GM12878 (cell line): ENCODE results near the gene MT1E. TPM values are rescaled to one million over a fixed set of nuclear protein-coding genes. Genes with fewer than 3 reads are reported as not detected.

ENCODE experiments used
- ATAC-seq: fragments of 200-7000 bp; cut with Tn5 transposase; 3 replicates; pipeline ENCODE4 v1.9.1; 2020; ENCODE audit warnings: mild to moderate bottlenecking, moderate library complexity
- BruUV-seq: library from RNA; stranded (reverse); fragments of 400-500 nt; replicated peaks from 2 replicates; lab custom pipeline; 2021; lab: Mats Ljungman, UMichigan
- CTCF ChIA-PET: fragments of 300-600 bp; sonication (Branson Sonifier 250); formaldehyde crosslinking; extraction: SDS; loops from one replicate; lab custom pipeline; 2021; ENCODE audit warnings: inconsistent platforms; lab: Yijun Ruan, JAX
- POLR2A ChIA-PET: fragments of 350-600 bp; formaldehyde crosslinking; extraction: SDS; loops from one replicate; lab custom pipeline; 2021; ENCODE audit warnings: inconsistent platforms; lab: Charles Lee
- RAD21 ChIA-PET: fragments of 300-600 bp; sonication (Branson Sonifier 250); formaldehyde crosslinking; loops from one replicate; lab custom pipeline; 2023; ENCODE audit warnings: antibody characterized with exemption; ENCODE audit not compliant: unreplicated experiment; lab: Charles Lee
- SMC1A ChIA-PET: fragments of 300-600 bp; sonication (Branson Sonifier 250); formaldehyde crosslinking; loops from one replicate; lab custom pipeline; 2023; ENCODE audit not compliant: unreplicated experiment, uncharacterized antibody; lab: Charles Lee
- DNase-seq: peaks from one replicate; pipeline ENCODE4 v3.0.0-alpha.2; 2011; ENCODE audit warnings: low read depth, low spot score
- FAIRE-seq: peaks from 3 replicates; lab custom pipeline; 2011; peaks lifted over from hg19 to GRCh38; lab: Jason Lieb, UNC
- H2AFZ ChIP-seq: 2 replicates; pipeline ENCODE4 v1.6.0; 2011; ENCODE audit warnings: low read depth, low read length, control low read depth; ENCODE audit not compliant: control insufficient read depth
- H3K27ac ChIP-seq: 2 replicates; pipeline ENCODE4 v1.5.1; 2011; ENCODE audit warnings: control low read depth; ENCODE audit not compliant: control insufficient read depth, insufficient read depth
- H3K27me3 ChIP-seq, 2 experiments: replicated peaks in 1 of 2; 2 replicates each; pipeline versions ENCODE4 v1.6.0 to v1.6.1; 2011; ENCODE audit warnings: low read length in 1 of 2; ENCODE audit not compliant: control insufficient read depth in 2 of 2, insufficient read depth in 2 of 2
- H3K36me3 ChIP-seq, 2 experiments: 2 replicates each; pipeline ENCODE4 v1.5.1; 2011; ENCODE audit warnings: low read length in 1 of 2; ENCODE audit not compliant: control insufficient read depth in 2 of 2, insufficient read depth in 2 of 2
- H3K4me1 ChIP-seq: 2 replicates; pipeline ENCODE4 v1.6.1; 2011; ENCODE audit warnings: mild to moderate bottlenecking, low read length, moderate library complexity, mixed read lengths; ENCODE audit not compliant: control insufficient read depth, insufficient read depth
- H3K4me2 ChIP-seq: 2 replicates; pipeline ENCODE4 v1.6.0; 2011; ENCODE audit warnings: control low read depth; ENCODE audit not compliant: control insufficient read depth, insufficient read depth
- H3K4me3 ChIP-seq: fragments of 200-600 bp; sonication (generic); 2 replicates; pipeline ENCODE4 v1.5.1; 2016
- H3K79me2 ChIP-seq: 2 replicates; pipeline ENCODE4 v1.6.0; 2011; ENCODE audit warnings: low read length; ENCODE audit not compliant: control insufficient read depth, insufficient read depth
- H3K9ac ChIP-seq: 2 replicates; pipeline ENCODE4 v1.8.0; 2011; ENCODE audit warnings: low read length, control low read depth, mixed read lengths; ENCODE audit not compliant: control insufficient read depth, insufficient read depth
- H3K9me3 ChIP-seq: replicated peaks from 3 replicates; pipeline ENCODE4 v1.5.1; 2011; ENCODE audit warnings: mild to moderate bottlenecking, low read length; ENCODE audit not compliant: control insufficient read depth, insufficient read depth
- H4K20me1 ChIP-seq: 2 replicates; pipeline ENCODE4 v1.6.0; 2011; ENCODE audit not compliant: control insufficient read depth, insufficient read depth
- HDAC6 ChIP-seq: fragments of 200-600 bp; sonication (generic); IDR thresholded peaks from one replicate; pipeline ENCODE4 v1.8.0; 2017; ENCODE audit warnings: antibody characterized with exemption; ENCODE audit not compliant: unreplicated experiment
- NR2F1 ChIP-seq: fragments of 450-650 bp; conservative IDR thresholded peaks from 2 replicates; pipeline ENCODE4 v1.6.1; 2017; ENCODE audit warnings: mild to moderate bottlenecking
- WGBS: methylation state at CpG from one replicate; pipeline ENCODE4 v1.1.6; 2016; ENCODE audit warnings: low lambda C conversion rate; ENCODE audit not compliant: insufficient replicate concordance, insufficient coverage; ENCODE audit errors: missing lambda C conversion rate; 5-methylcytosine and 5-hydroxymethylcytosine counted together
- in situ Hi-C: fragments of 300-500 bp; cut with MboI; formaldehyde crosslinking; loops from 9 replicates; pipeline ENCODE4 v1.14.3; 2018; ENCODE audit warnings: mixed read lengths
- intact Hi-C: fragments of 100-400 bp; cut with micrococcal nuclease; formaldehyde crosslinking; loops from one replicate; pipeline ENCODE4 v1.14.2; 2022; ENCODE audit not compliant: unreplicated experiment
- polyA plus RNA-seq, 11 experiments: library from polyadenylated mRNA; depleted of rRNA in 4 of 11; unstranded in 6 of 11; stranded (reverse) in 5 of 11; fragments of >200 nt; fragmentation: Nextera tagmentation in 4 of 11; fragmentation: Illumina TruSeq in 1 of 11; extraction: Ambion mirVana in 4 of 11; extraction: Trizol in 1 of 11; gene quantifications; 1 replicate in 1 of 11; 2 replicates in 10 of 11; pipeline versions ENCODE4 v1.2.1 to v1.2.3, GENCODE V29; 2011 to 2016; ENCODE audit warnings: inconsistent platforms in 2 of 11, missing spikeins in 2 of 11, low read depth in 1 of 11
- total RNA-seq, 4 experiments: library from RNA; depleted of rRNA in 3 of 4; stranded (reverse); fragments of >200 nt in 3 of 4; fragmentation: Illumina TruSeq in 1 of 4; extraction: Trizol in 1 of 4; gene quantifications; 2 replicates each; pipeline versions ENCODE4 v1.2.1 to v1.2.3, GENCODE V29; 2013 to 2021
- TF ChIP-seq, protein P1 (sequence below): fragments of 450-650 bp; IDR thresholded peaks from 2 replicates; pipeline ENCODE4 v1.6.1; 2017; ENCODE audit warnings: mild to moderate bottlenecking, low read depth, inconsistent platforms; ENCODE audit not compliant: poor library complexity, severe bottlenecking
- TF ChIP-seq, protein P2 (sequence below): fragments of 450-650 bp; IDR thresholded peaks from 2 replicates; pipeline ENCODE4 v1.6.1; 2016; ENCODE audit warnings: mild to moderate bottlenecking
- TF ChIP-seq, protein P3 (sequence below): fragments of 150-350 bp; IDR thresholded peaks from 2 replicates; pipeline ENCODE4 v1.6.1; 2014; ENCODE audit warnings: mild to moderate bottlenecking, low read depth, low read length

Gene MT1E
- total and polyA plus RNA-seq, 10 of the 15 experiments (the other 5 are each of a cell fraction or from before 2014, with no cell fraction given): 5.8 to 22.3 (median 16.5) TPM

DNA sequence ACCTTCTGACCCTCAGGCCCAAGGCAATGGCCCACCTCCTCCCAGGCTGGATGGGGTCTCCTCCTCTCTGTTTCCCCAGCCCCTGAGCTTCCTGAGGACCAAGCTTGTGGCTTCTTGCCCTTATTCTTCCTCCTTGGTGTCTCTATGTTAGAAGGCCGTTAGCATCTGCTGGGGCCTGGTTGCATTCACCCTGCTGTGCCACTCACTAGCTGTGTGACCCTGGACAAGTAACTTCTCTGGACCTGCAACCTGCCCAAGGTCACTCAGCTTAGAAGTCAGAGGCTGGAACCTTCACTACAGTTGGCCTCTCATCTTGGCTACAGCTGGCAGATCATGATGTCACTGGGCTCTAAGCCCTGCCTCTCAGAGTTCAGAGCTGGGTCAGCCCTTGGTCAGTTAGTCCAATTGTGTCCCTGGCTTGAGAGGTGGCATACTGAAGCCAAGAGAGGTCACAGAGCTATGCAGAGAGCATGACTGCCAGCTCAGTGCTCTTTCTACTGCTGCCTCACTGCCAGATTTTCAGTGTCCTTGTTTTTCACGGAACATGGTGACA lies 14.2 kb upstream of the MT1E start:
- Histone ChIP-seq H2AFZ (no peak overlapping the region), H3K27me3 (no peaks in the 10 kb centered on the region; a peak in 1 of 4 replicates), H3K36me3 (no peaks in the 10 kb centered on the region), H3K4me3 (no peak overlapping the region), H4K20me1 (no peaks in the 10 kb centered on the region), H3K79me2 (no peaks in the 10 kb centered on the region), H3K4me1 (peaks cover 29% of the 10 kb centered on the region), H3K9ac (no peak overlapping the region), H3K4me2 (no peak overlapping the region), H3K9me3 (no peaks in the 10 kb centered on the region), H3K27ac (no peak overlapping the region)
- intact Hi-C loops (no loop called here), in situ Hi-C loops (no loop called here)
- DNase-seq (no peak), FAIRE-seq (no peak), ATAC-seq (peak; percentile 6)
- 0 out of 2 replicates have a peak, but pooled peaks have one; percentile 16 for TF ChIP-seq NR2F1
- TF ChIP-seq, protein P1, sequence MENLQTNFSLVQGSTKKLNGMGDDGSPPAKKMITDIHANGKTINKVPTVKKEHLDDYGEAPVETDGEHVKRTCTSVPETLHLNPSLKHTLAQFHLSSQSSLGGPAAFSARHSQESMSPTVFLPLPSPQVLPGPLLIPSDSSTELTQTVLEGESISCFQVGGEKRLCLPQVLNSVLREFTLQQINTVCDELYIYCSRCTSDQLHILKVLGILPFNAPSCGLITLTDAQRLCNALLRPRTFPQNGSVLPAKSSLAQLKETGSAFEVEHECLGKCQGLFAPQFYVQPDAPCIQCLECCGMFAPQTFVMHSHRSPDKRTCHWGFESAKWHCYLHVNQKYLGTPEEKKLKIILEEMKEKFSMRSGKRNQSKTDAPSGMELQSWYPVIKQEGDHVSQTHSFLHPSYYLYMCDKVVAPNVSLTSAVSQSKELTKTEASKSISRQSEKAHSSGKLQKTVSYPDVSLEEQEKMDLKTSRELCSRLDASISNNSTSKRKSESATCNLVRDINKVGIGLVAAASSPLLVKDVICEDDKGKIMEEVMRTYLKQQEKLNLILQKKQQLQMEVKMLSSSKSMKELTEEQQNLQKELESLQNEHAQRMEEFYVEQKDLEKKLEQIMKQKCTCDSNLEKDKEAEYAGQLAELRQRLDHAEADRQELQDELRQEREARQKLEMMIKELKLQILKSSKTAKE: no peak
- SMC1A ChIA-PET: interaction anchor here (1.1 to 4.6 kb wide), 7 partner anchors 9 to 90 kb away, joined by 3 to 27 read pairs (median 4); no protein-coding TSS in a partner anchor
- 79% methylated on average over 2 of the region's 2 CpGs for WGBS
- CTCF ChIA-PET: interaction anchor here (1.3 to 10.0 kb wide), 5 partner anchors 10 to 91 kb away, joined by 3 to 77 read pairs (median 7); no protein-coding TSS in a partner anchor
- no TSS peak for BruUV-seq
- RAD21 ChIA-PET: interaction anchor here (0.9 to 4.6 kb wide), 5 partner anchors 14 to 93 kb away, joined by 3 to 23 read pairs (median 3); partner anchors contain the start of genes MT1E and MT1X
- POLR2A ChIA-PET: interaction anchor here (1.0 to 2.0 kb wide), 3 partner anchors 13 to 19 kb away, joined by 4 to 5 read pairs (median 4); partner anchors contain the start of gene MT1E

GRCh38 chr16:56613706-56614105 lies 11.9 kb upstream of the MT1E start:
- intact Hi-C loops: no loop called here
- FAIRE-seq: no peak
- no peaks in the 10 kb centered on the region for H3K79me2 ChIP-seq
- H3K9me3 ChIP-seq: no peaks in the 10 kb centered on the region
- in situ Hi-C loops: no loop called here
- no peaks in the 10 kb centered on the region for H4K20me1 ChIP-seq
- H3K4me2 ChIP-seq: no peak overlapping the region
- H3K36me3 ChIP-seq: no peaks in the 10 kb centered on the region
- CTCF ChIA-PET: interaction anchor here (3.5 kb wide), 1 partner anchor 13 kb away, joined by 20 read pairs; no protein-coding TSS in a partner anchor
- TF ChIP-seq, protein P2, sequence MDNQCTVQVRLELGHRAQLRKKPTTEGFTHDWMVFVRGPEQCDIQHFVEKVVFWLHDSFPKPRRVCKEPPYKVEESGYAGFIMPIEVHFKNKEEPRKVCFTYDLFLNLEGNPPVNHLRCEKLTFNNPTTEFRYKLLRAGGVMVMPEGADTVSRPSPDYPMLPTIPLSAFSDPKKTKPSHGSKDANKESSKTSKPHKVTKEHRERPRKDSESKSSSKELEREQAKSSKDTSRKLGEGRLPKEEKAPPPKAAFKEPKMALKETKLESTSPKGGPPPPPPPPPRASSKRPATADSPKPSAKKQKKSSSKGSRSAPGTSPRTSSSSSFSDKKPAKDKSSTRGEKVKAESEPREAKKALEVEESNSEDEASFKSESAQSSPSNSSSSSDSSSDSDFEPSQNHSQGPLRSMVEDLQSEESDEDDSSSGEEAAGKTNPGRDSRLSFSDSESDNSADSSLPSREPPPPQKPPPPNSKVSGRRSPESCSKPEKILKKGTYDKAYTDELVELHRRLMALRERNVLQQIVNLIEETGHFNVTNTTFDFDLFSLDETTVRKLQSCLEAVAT: no peak
- TF ChIP-seq, protein P3, sequence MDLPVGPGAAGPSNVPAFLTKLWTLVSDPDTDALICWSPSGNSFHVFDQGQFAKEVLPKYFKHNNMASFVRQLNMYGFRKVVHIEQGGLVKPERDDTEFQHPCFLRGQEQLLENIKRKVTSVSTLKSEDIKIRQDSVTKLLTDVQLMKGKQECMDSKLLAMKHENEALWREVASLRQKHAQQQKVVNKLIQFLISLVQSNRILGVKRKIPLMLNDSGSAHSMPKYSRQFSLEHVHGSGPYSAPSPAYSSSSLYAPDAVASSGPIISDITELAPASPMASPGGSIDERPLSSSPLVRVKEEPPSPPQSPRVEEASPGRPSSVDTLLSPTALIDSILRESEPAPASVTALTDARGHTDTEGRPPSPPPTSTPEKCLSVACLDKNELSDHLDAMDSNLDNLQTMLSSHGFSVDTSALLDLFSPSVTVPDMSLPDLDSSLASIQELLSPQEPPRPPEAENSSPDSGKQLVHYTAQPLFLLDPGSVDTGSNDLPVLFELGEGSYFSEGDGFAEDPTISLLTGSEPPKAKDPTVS: no peak
- TF ChIP-seq HDAC6: no peak
- TF ChIP-seq, all 136 proteins: peak for 0
- H2AFZ ChIP-seq: no peak overlapping the region
- BruUV-seq: no TSS peak
- DNase-seq (no peak), ATAC-seq (no peak)
- ChIA-PET SMC1A (interaction anchor here (1.2 to 3.4 kb wide), 4 partner anchors 9 to 88 kb away, joined by 5 to 13 read pairs (median 6); no protein-coding TSS in a partner anchor), RAD21 (interaction anchor here (3.1 kb wide), 1 partner anchor 88 kb away, joined by 17 read pairs; no protein-coding TSS in a partner anchor), POLR2A (interaction anchor here (0.6 kb wide), 1 partner anchor 849 kb away, joined by 3 read pairs; the partner anchor contains the start of gene POLR2C)
- no peak overlapping the region for H3K4me3 ChIP-seq
- no peak overlapping the region for H3K27ac ChIP-seq
- no peak overlapping the region for H3K9ac ChIP-seq
- H3K27me3 ChIP-seq: peaks cover 0 to 5% of the 10 kb centered on the region in 2 experiments; a peak in 2 of 4 replicates
- peaks cover 26% of the 10 kb centered on the region for H3K4me1 ChIP-seq
